ENCODE data around the gene ZNF433. TPM values are rescaled to one million over a fixed set of nuclear protein-coding genes. Genes with fewer than 3 reads are reported as not detected.

Gene ZNF433
- total RNA-seq (2022; extraction: Qiagen RNA extraction; ENCODE audit: low read depth): not detected in 5 replicates

GRCh38 chr19:12035220-12036172 lies at the start of gene ZNF433:
Gene ZNF433, minus strand, starts transcription at chr19:12035679. Its CDS starts 140 bp downstream, at chr19:12035539.

GRCh38 chr19:12064590-12065538 lies 29.4 kb upstream of the ZNF433 start, which contains the start of gene ZNF844:
Gene ZNF844, plus strand, starts transcription at chr19:12064731. Its CDS starts 143 bp downstream, at chr19:12064874.

GRCh38 chr19:12052497-12053169 lies 17.2 kb upstream of the ZNF433 start, which contains the start of gene ZNF878:
Gene ZNF878, minus strand, starts transcription at chr19:12052961. Its CDS starts 160 bp downstream, at chr19:12052801.

GRCh38 chr19:11964858-11965645 lies 70.4 kb downstream of the ZNF433 start, which contains the start of gene ZNF763:
Gene ZNF763, plus strand, starts transcription at chr19:11965040. Its CDS starts 169 bp downstream, at chr19:11965209.

Other genes with a start within 250 kb of the ZNF433 start
- not detected in 5 replicates for gene ZNF491, start 237.2 kb downstream of the ZNF433 start, total RNA-seq (2022; extraction: Qiagen RNA extraction; ENCODE audit: low read depth)
- 0.04 to 0.22 TPM (median 0.07 TPM) in 3 of 5 replicates, not detected in the others for gene ZNF440, start 221.4 kb downstream of the ZNF433 start, total RNA-seq (2022; extraction: Qiagen RNA extraction; ENCODE audit: low read depth)
- not detected in 5 replicates for gene ZNF439, start 187.0 kb downstream of the ZNF433 start, total RNA-seq (2022; extraction: Qiagen RNA extraction; ENCODE audit: low read depth)
- not detected in 5 replicates for gene ZNF69, start 147.9 kb downstream of the ZNF433 start, total RNA-seq (2022; extraction: Qiagen RNA extraction; ENCODE audit: low read depth)
- gene ZNF700, start 110.6 kb downstream of the ZNF433 start, total RNA-seq (2022; extraction: Qiagen RNA extraction; ENCODE audit: low read depth): 0.15 to 0.52 TPM (median 0.24 TPM) in 5 replicates
- not detected in 5 replicates for gene ZNF763, start 70.6 kb downstream of the ZNF433 start, total RNA-seq (2022; extraction: Qiagen RNA extraction; ENCODE audit: low read depth)
- not detected in 5 replicates for gene ZNF878, start 17.3 kb upstream of the ZNF433 start, total RNA-seq (2022; extraction: Qiagen RNA extraction; ENCODE audit: low read depth)
- not detected in 5 replicates for gene ZNF844, start 29.1 kb upstream of the ZNF433 start, total RNA-seq (2022; extraction: Qiagen RNA extraction; ENCODE audit: low read depth)
- gene ZNF20, start 104.7 kb upstream of the ZNF433 start, total RNA-seq (2022; extraction: Qiagen RNA extraction; ENCODE audit: low read depth): 0.20 TPM in 1 of 5 replicates, not detected in the others
- gene ZNF625, start 121.1 kb upstream of the ZNF433 start, total RNA-seq (2022; extraction: Qiagen RNA extraction; ENCODE audit: low read depth): not detected in 5 replicates
- 1.2 to 2.0 TPM (median 1.3 TPM) in 5 replicates for gene ZNF136, start 127.4 kb upstream of the ZNF433 start, total RNA-seq (2022; extraction: Qiagen RNA extraction; ENCODE audit: low read depth)

Data from A549 treated with CpdA at 1 μM for 4 hours (cell line).